ENCODE data around the gene TDRD9.

The TDRD9 gene

DNA sequence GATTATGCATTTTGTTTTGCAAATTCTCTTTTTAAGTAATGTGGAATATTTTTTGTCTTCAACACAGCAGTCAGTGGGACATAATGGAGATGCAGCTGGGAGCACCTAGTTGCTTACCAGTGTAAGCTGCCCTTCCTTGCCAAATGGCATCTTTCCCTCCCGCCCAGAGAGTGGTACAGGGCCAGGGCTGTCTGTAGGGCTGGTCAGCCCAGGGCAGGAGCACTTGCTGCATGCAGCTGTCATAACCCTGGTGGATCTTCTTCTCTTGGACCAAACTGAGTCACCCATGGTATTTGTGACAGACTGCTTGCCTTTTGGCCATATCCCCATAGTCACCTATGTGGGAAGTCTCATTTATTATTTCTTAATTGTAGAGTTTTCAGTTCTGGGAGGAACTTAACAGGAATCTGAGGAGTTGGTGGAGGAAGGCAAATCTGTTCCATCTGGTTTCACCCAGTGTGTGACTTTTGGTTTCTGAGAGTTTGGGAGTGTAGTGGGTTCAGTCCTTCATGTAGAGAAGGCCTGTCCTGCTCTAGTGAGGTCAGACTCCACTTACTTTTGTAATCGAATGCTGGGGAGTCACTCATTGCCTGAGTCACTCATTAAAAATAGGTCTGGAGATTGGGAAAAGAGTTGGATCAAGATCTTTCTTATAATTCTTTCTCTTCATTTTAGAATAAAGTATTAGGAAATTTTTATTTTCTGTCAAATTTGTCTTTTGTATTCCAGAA, 95.2 kb downstream of the TDRD9 start:
- no peaks in the 10 kb centered on the region for H3K36me3 ChIP-seq (ENCODE audit: low read depth)
- no peak overlapping the region for H3K27ac ChIP-seq (ENCODE audit: poor library complexity, severe bottlenecking)
- H3K9me3 ChIP-seq (ENCODE audit: severe bottlenecking): no peaks in the 10 kb centered on the region
- TF ChIP-seq CTCF (IDR thresholded peaks at IDR 0.05; ENCODE audit: poor library complexity, severe bottlenecking): no peak
- peaks cover 10% of the 10 kb centered on the region for H3K27me3 ChIP-seq (ENCODE audit: insufficient read depth, poor library complexity, severe bottlenecking)
- DNase-seq (ENCODE audit: low spot score) (no peak), ATAC-seq (ENCODE audit: low read depth) (peak; percentile 42; the same call in 1 of the 3 replicates)
- H3K4me1 ChIP-seq (ENCODE audit: insufficient read depth, poor library complexity, severe bottlenecking): no peaks in the 10 kb centered on the region
- H3K4me3 ChIP-seq (ENCODE audit: severe bottlenecking): no peak overlapping the region

DNA sequence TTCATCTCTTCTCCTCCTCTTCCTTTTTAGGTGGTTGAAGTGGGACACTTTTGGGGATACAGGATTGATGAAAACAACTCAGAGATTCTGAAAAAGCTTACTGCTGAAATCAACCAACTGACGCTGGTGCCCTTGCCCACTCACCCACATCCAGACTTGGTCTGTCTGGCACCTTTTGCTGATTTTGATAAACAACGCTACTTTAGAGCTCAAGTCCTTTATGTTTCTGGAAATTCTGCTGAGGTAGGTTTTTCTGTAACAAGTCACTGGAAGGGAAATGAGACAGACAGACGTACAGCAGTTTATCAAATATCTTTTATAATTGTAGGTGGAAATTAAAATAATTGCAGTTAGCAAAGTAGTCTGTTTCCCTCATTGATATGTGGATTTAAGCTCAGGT, 97.3 kb downstream of the TDRD9 start:
- Histone ChIP-seq H3K36me3 (ENCODE audit: low read depth) (no peaks in the 10 kb centered on the region), H3K4me1 (ENCODE audit: insufficient read depth, poor library complexity, severe bottlenecking) (no peaks in the 10 kb centered on the region), H3K27me3 (ENCODE audit: insufficient read depth, poor library complexity, severe bottlenecking) (peaks cover 27% of the 10 kb centered on the region), H3K27ac (ENCODE audit: poor library complexity, severe bottlenecking) (no peak overlapping the region), H3K9me3 (ENCODE audit: severe bottlenecking) (no peaks in the 10 kb centered on the region), H3K4me3 (ENCODE audit: severe bottlenecking) (no peak overlapping the region)
- DNase-seq (ENCODE audit: low spot score): no peak
- no peak for ATAC-seq (ENCODE audit: low read depth)
- no peak for TF ChIP-seq CTCF (IDR thresholded peaks at IDR 0.05; ENCODE audit: poor library complexity, severe bottlenecking)

- DNase-seq (ENCODE audit: low spot score) (no peak), ATAC-seq (ENCODE audit: low read depth) (no peak)
- H3K4me3 ChIP-seq (ENCODE audit: severe bottlenecking): no peak overlapping the region
- peaks cover 32% of the 10 kb centered on the region for H3K27me3 ChIP-seq (ENCODE audit: insufficient read depth, poor library complexity, severe bottlenecking)
- H3K27ac ChIP-seq (ENCODE audit: poor library complexity, severe bottlenecking): no peak overlapping the region
- H3K4me1 ChIP-seq (ENCODE audit: insufficient read depth, poor library complexity, severe bottlenecking): no peaks in the 10 kb centered on the region
- no peak for TF ChIP-seq CTCF (IDR thresholded peaks at IDR 0.05; ENCODE audit: poor library complexity, severe bottlenecking)
- no peaks in the 10 kb centered on the region for H3K36me3 ChIP-seq (ENCODE audit: low read depth)
- no peaks in the 10 kb centered on the region for H3K9me3 ChIP-seq (ENCODE audit: severe bottlenecking)
Measured at GRCh38 chr14:104026024-104026423, 97.8 kb downstream of the TDRD9 start.

- Histone ChIP-seq H3K36me3 (ENCODE audit: low read depth) (no peaks in the 10 kb centered on the region), H3K4me1 (ENCODE audit: insufficient read depth, poor library complexity, severe bottlenecking) (no peaks in the 10 kb centered on the region), H3K27ac (ENCODE audit: poor library complexity, severe bottlenecking) (no peak overlapping the region), H3K4me3 (ENCODE audit: severe bottlenecking) (no peak overlapping the region), H3K27me3 (ENCODE audit: insufficient read depth, poor library complexity, severe bottlenecking) (peaks cover 60% of the 10 kb centered on the region), H3K9me3 (ENCODE audit: severe bottlenecking) (no peaks in the 10 kb centered on the region)
- no peak for TF ChIP-seq CTCF (IDR thresholded peaks at IDR 0.05; ENCODE audit: poor library complexity, severe bottlenecking)
- ATAC-seq (ENCODE audit: low read depth) (no peak), DNase-seq (ENCODE audit: low spot score) (no peak)
Measured at GRCh38 chr14:104030958-104031357, 102.7 kb downstream of the TDRD9 start.

GRCh38 chr14:104031384-104031783, 103.1 kb downstream of the TDRD9 start:
- H3K9me3 ChIP-seq (ENCODE audit: severe bottlenecking): no peaks in the 10 kb centered on the region
- TF ChIP-seq CTCF (IDR thresholded peaks at IDR 0.05; ENCODE audit: poor library complexity, severe bottlenecking): no peak
- no peaks in the 10 kb centered on the region for H3K4me1 ChIP-seq (ENCODE audit: insufficient read depth, poor library complexity, severe bottlenecking)
- DNase-seq (ENCODE audit: low spot score): no peak
- no peak for ATAC-seq (ENCODE audit: low read depth)
- no peak overlapping the region for H3K4me3 ChIP-seq (ENCODE audit: severe bottlenecking)
- H3K36me3 ChIP-seq (ENCODE audit: low read depth): no peaks in the 10 kb centered on the region
- H3K27ac ChIP-seq (ENCODE audit: poor library complexity, severe bottlenecking): no peak overlapping the region
- peaks cover 60% of the 10 kb centered on the region for H3K27me3 ChIP-seq (ENCODE audit: insufficient read depth, poor library complexity, severe bottlenecking)

Data from RWPE2 (cell line).